Activated CD8-positive, alpha-beta memory T cell treated with anti-CD3 and anti-CD28 coated beads, Interleukin-2, amount 50 U/mL, for 1 hour (primary cell): ENCODE data around the gene ASB3.

Experiments
- DNase-seq: peaks from one replicate; pipeline ENCODE4 v3.0.0-alpha.2; 2020; ENCODE audit errors: extremely low read depth

ASB3 gene

GRCh38 chr2:53652131-53652530, 134.6 kb downstream of the ASB3 start:
- no peak for DNase-seq

- DNase-seq, result no peak
Observed at GRCh38 chr2:53646788-53647187, 140.0 kb downstream of the ASB3 start.

GRCh38 chr2:53641290-53641689, 145.5 kb downstream of the ASB3 start:
- DNase-seq, result no peak

- DNase-seq, result no peak
Observed at GRCh38 chr2:53640466-53640865, 146.3 kb downstream of the ASB3 start.

GRCh38 chr2:53636596-53636995, 150.2 kb downstream of the ASB3 start:
- DNase-seq, result no peak

- DNase-seq, result no peak
Observed at GRCh38 chr2:53636109-53636508, 150.6 kb downstream of the ASB3 start.

GRCh38 chr2:53635694-53636093, 151.1 kb downstream of the ASB3 start:
- no peak for DNase-seq

- DNase-seq, result no peak
Observed at GRCh38 chr2:53633441-53633840, 153.3 kb downstream of the ASB3 start.

- no peak for DNase-seq
Observed at GRCh38 chr2:53632714-53633113, 154.0 kb downstream of the ASB3 start.

- DNase-seq, result no peak
Observed at GRCh38 chr2:53632126-53632460, 154.7 kb downstream of the ASB3 start.

- DNase-seq, result no peak
Observed at GRCh38 chr2:53631313-53632125, 155.2 kb downstream of the ASB3 start.

- no peak for DNase-seq
Observed at GRCh38 chr2:53630026-53630606, 156.6 kb downstream of the ASB3 start.

GRCh38 chr2:53629501-53629900, 157.3 kb downstream of the ASB3 start:
- DNase-seq, result no peak

GRCh38 chr2:53629001-53629400, 157.8 kb downstream of the ASB3 start:
- DNase-seq, result no peak

GRCh38 chr2:53622141-53622540, 164.6 kb downstream of the ASB3 start:
- DNase-seq, result no peak

- no peak for DNase-seq
Observed at GRCh38 chr2:53620981-53621380, 165.8 kb downstream of the ASB3 start.
